Type B pancreatic cell (in vitro differentiated cells): Measurements from ENCODE around the gene EIF3I. TPM values are rescaled to one million over a fixed set of nuclear protein-coding genes. Genes with fewer than 3 reads are reported as not detected.

Experiments used
- DNase-seq: peaks from one replicate; pipeline ENCODE4 v3.0.0; 2021; ENCODE audit warnings: mixed read lengths; ENCODE audit not compliant: unreplicated experiment; ENCODE audit errors: extremely low spot score
- H3K27ac Mint-ChIP-seq: 2 replicates; pipeline ENCODE4 v1.8.0; 2021; ENCODE audit warnings: mild to moderate bottlenecking, mixed read lengths
- H3K27me3 Mint-ChIP-seq: 2 replicates; pipeline ENCODE4 v1.8.0; 2021; ENCODE audit warnings: mixed read lengths
- H3K36me3 Mint-ChIP-seq: 2 replicates; pipeline ENCODE4 v1.8.0; 2021; ENCODE audit warnings: mixed read lengths
- H3K4me1 Mint-ChIP-seq: one replicate; pipeline ENCODE4 v1.8.0; 2021; ENCODE audit warnings: mixed read lengths; ENCODE audit not compliant: unreplicated experiment
- H3K4me3 Mint-ChIP-seq: 2 replicates; pipeline ENCODE4 v1.8.0; 2021; ENCODE audit warnings: mild to moderate bottlenecking, mixed read lengths
- H3K9me3 Mint-ChIP-seq: 2 replicates; pipeline ENCODE4 v1.8.0; 2021; ENCODE audit warnings: mixed read lengths
- CTCF ChIP-seq: fragments of 200-600 bp; sonication (generic); conservative IDR thresholded peaks from 2 replicates; pipeline ENCODE4 v1.5.0; 2021; ENCODE audit warnings: antibody characterized with exemption, mild to moderate bottlenecking
- total RNA-seq: library from RNA; stranded (reverse); gene quantifications from 2 replicates; pipeline ENCODE4 v1.2.1, GENCODE V29; 2021; ENCODE audit warnings: low replicate concordance

The EIF3I gene
- total RNA-seq, 1 donor from 2014 or later, result 179 TPM

- TF ChIP-seq CTCF, result no peak
- no peak for DNase-seq
- Mint-ChIP-seq H3K27ac (no peak overlapping the region), H3K36me3 (no peaks in the 10 kb centered on the region), H3K27me3 (peaks cover 5% of the 10 kb centered on the region), H3K4me1 (peaks cover 20% of the 10 kb centered on the region), H3K9me3 (no peaks in the 10 kb centered on the region), H3K4me3 (no peak overlapping the region)
Observed at GRCh38 chr1:32247452-32247851, 25.2 kb downstream of the EIF3I start.

GRCh38 chr1:32247983-32248889 is 26.0 kb downstream of the EIF3I start:
- H3K4me3 Mint-ChIP-seq, result peak overlapping the region; percentile 65
- H3K9me3 Mint-ChIP-seq, result no peaks in the 10 kb centered on the region
- no peaks in the 10 kb centered on the region for H3K36me3 Mint-ChIP-seq
- peak; percentile 86 for DNase-seq
- peaks cover 5% of the 10 kb centered on the region for H3K27me3 Mint-ChIP-seq
- no peak overlapping the region for H3K27ac Mint-ChIP-seq
- H3K4me1 Mint-ChIP-seq, result peaks cover 16% of the 10 kb centered on the region
- peak; percentile 92 for TF ChIP-seq CTCF

GRCh38 chr1:32249831-32250525 is 27.8 kb downstream of the EIF3I start:
- H3K36me3 Mint-ChIP-seq, result no peaks in the 10 kb centered on the region
- H3K27me3 Mint-ChIP-seq, result peaks cover 5% of the 10 kb centered on the region
- H3K27ac Mint-ChIP-seq, result peak overlapping the region; percentile 20
- DNase-seq, result no peak
- no peak for TF ChIP-seq CTCF
- H3K9me3 Mint-ChIP-seq, result no peaks in the 10 kb centered on the region
- no peak overlapping the region for H3K4me3 Mint-ChIP-seq
- peaks cover 16% of the 10 kb centered on the region for H3K4me1 Mint-ChIP-seq

- TF ChIP-seq CTCF, result no peak
- Mint-ChIP-seq H3K27me3 (peaks cover 5% of the 10 kb centered on the region), H3K4me1 (peaks cover 16% of the 10 kb centered on the region), H3K9me3 (no peaks in the 10 kb centered on the region), H3K27ac (peak within 1 kb of the TSS; percentile 20), H3K4me3 (no peak within 1 kb of the TSS), H3K36me3 (no peaks in the 10 kb centered on the region)
- no peak for DNase-seq
Observed at GRCh38 chr1:32250893-32251716, 28.9 kb downstream of the EIF3I start, which contains the start of gene LCK. Gene LCK, plus strand, starts transcription at chr1:32251265. Its CDS starts 23,065 bp downstream, at chr1:32274330.
